Endothelial cell of umbilical vein (primary cell): ENCODE measurements around the gene SYNGAP1. TPM values are rescaled to one million over a fixed set of nuclear protein-coding genes. Genes with fewer than 3 reads are reported as not detected.

Experiments
- BruUV-seq: library from RNA; stranded (reverse); fragments of 400-500 nt; replicated peaks from 2 replicates; lab custom pipeline; 2021; lab: Mats Ljungman, UMichigan
- CTCF ChIA-PET: fragments of 300-600, 350-600 bp; sonication (Branson Sonifier 250); formaldehyde crosslinking; loops from one replicate; lab custom pipeline; 2021; ENCODE audit warnings: antibody characterized with exemption, inconsistent platforms; lab: Charles Lee
- POLR2A ChIA-PET: fragments of 300-600, 350-600 bp; sonication (Branson Sonifier 250); formaldehyde crosslinking; loops from one replicate; lab custom pipeline; 2021; ENCODE audit warnings: antibody characterized with exemption, inconsistent platforms; lab: Charles Lee
- DNase-seq: peaks from one replicate; pipeline ENCODE4 v3.0.0-alpha.2; 2011; ENCODE audit warnings: low read depth, low spot score
- FAIRE-seq: peaks from 2 replicates; lab custom pipeline; 2011; peaks lifted over from hg19 to GRCh38; lab: Jason Lieb, UNC
- H2AFZ ChIP-seq: 2 replicates; pipeline ENCODE4 v1.6.0; 2012; ENCODE audit warnings: low read depth, low read length, control low read depth, inconsistent platforms
- H3K27ac ChIP-seq: 2 replicates; pipeline ENCODE4 v1.5.1; 2011; ENCODE audit warnings: low read depth, mild to moderate bottlenecking, control low read depth, low read length, moderate library complexity; ENCODE audit not compliant: insufficient read depth
- H3K27me3 ChIP-seq, 2 experiments: 2 replicates each; pipeline versions ENCODE4 v1.6.0 to v1.6.1; 2011; ENCODE audit warnings: low read length in 2 of 2, mixed read lengths in 1 of 2; ENCODE audit not compliant: control insufficient read depth in 2 of 2, insufficient read depth in 2 of 2
- H3K36me3 ChIP-seq, 2 experiments: 2 replicates in 1 of 2; 3 replicates in 1 of 2; pipeline ENCODE4 v1.5.1; 2011; ENCODE audit warnings: low read length in 2 of 2, mild to moderate bottlenecking in 1 of 2, moderate library complexity in 1 of 2; ENCODE audit not compliant: control insufficient read depth in 2 of 2, insufficient read depth in 2 of 2; ENCODE audit errors: extremely low read depth in 1 of 2
- H3K4me1 ChIP-seq: 3 replicates; pipeline ENCODE4 v1.5.1; 2011; ENCODE audit warnings: mild to moderate bottlenecking, low read length; ENCODE audit not compliant: control insufficient read depth, insufficient read depth; ENCODE audit errors: extremely low read depth
- H3K4me2 ChIP-seq: 2 replicates; pipeline ENCODE4 v1.6.1; 2011; ENCODE audit warnings: low read length, control low read depth, mixed read lengths; ENCODE audit not compliant: insufficient read depth
- H3K4me3 ChIP-seq, 3 experiments: fragments of 200-600 bp in 1 of 3; sonication (generic), shearing (Covaris generic) in 1 of 3; replicated peaks in 1 of 3; 2 replicates each; pipeline ENCODE4 v1.5.1; 2011 to 2016; ENCODE audit warnings: control low read depth in 3 of 3, low read length in 3 of 3, mild to moderate bottlenecking in 2 of 3, inconsistent platforms in 1 of 3, low read depth in 1 of 3, moderate library complexity in 1 of 3; ENCODE audit not compliant: insufficient read depth in 1 of 3
- H3K79me2 ChIP-seq: 2 replicates; pipeline ENCODE4 v1.6.0; 2012; ENCODE audit warnings: low read length, inconsistent platforms; ENCODE audit not compliant: control insufficient read depth, insufficient read depth
- H3K9ac ChIP-seq: replicated peaks from 2 replicates; pipeline ENCODE3; 2011; ENCODE audit warnings: low read length, control low read depth; ENCODE audit not compliant: insufficient read depth; ENCODE audit errors: extremely low read depth
- H3K9me1 ChIP-seq: replicated peaks from 3 replicates; pipeline ENCODE4 v1.6.0; 2011; ENCODE audit warnings: mild to moderate bottlenecking, low read length; ENCODE audit not compliant: control insufficient read depth, insufficient read depth; ENCODE audit errors: extremely low read depth
- H3K9me3 ChIP-seq: replicated peaks from 2 replicates; pipeline ENCODE4 v1.5.1; 2012; ENCODE audit warnings: low read length, inconsistent platforms; ENCODE audit not compliant: control insufficient read depth, insufficient read depth
- H4K20me1 ChIP-seq: replicated peaks from 2 replicates; pipeline ENCODE3; 2011; ENCODE audit warnings: mild to moderate bottlenecking, low read length; ENCODE audit not compliant: control insufficient read depth, insufficient read depth; ENCODE audit errors: extremely low read depth
- CTCF ChIP-seq, 2 donors: IDR thresholded peaks; 1 replicate in 1 of 2; 2 replicates in 1 of 2; pipeline ENCODE4 v1.5.1; 2011; ENCODE audit warnings: low read length in 2 of 2, mild to moderate bottlenecking in 2 of 2, moderate library complexity in 2 of 2, control low read depth in 1 of 2, inconsistent platforms in 1 of 2, low read depth in 1 of 2; ENCODE audit not compliant: insufficient read depth in 1 of 2; ENCODE audit errors: extremely low read depth in 1 of 2
- FOS ChIP-seq: IDR thresholded peaks from 2 replicates; pipeline ENCODE4 v1.6.1; 2011; ENCODE audit warnings: mild to moderate bottlenecking, low read length, moderate library complexity, borderline replicate concordance; ENCODE audit not compliant: insufficient read depth
- GATA2 ChIP-seq: IDR thresholded peaks from 2 replicates; pipeline ENCODE4 v1.7.0; 2011; ENCODE audit warnings: low read depth, mild to moderate bottlenecking, moderate library complexity, mixed read lengths, low read length; ENCODE audit not compliant: insufficient read length, insufficient read depth
- MAX ChIP-seq: IDR thresholded peaks from 2 replicates; pipeline ENCODE4 v1.6.1; 2011; ENCODE audit not compliant: insufficient read depth, insufficient read length
- MYC ChIP-seq: IDR thresholded peaks from one replicate; pipeline ENCODE4 v1.6.1; 2011; ENCODE audit warnings: mild to moderate bottlenecking, low read depth, low read length
- POLR2A ChIP-seq: IDR thresholded peaks from 2 replicates; pipeline ENCODE4 v1.6.1; 2012; ENCODE audit warnings: low read depth, mild to moderate bottlenecking, control low read depth, low read length
- POLR2AphosphoS5 ChIP-seq: IDR thresholded peaks from 2 replicates; pipeline ENCODE4 v1.6.1; 2012; ENCODE audit warnings: low read depth, mild to moderate bottlenecking, control low read depth, low read length, moderate library complexity; ENCODE audit not compliant: insufficient read depth
- dilution Hi-C: fragments of 300-500 bp; cut with MboI; formaldehyde crosslinking; loops from one replicate; pipeline ENCODE4 v1.15.0; 2019; ENCODE audit warnings: low sequenced_read_pairs; ENCODE audit not compliant: extremely low pct_ligation_motif_present
- intact Hi-C: fragments of 100-400 bp; cut with micrococcal nuclease; formaldehyde crosslinking; loops from one replicate; pipeline ENCODE4 v1.10.0; 2022
- polyA plus RNA-seq, 4 experiments: library from polyadenylated mRNA; depleted of rRNA in 3 of 4; stranded (reverse) in 3 of 4; unstranded in 1 of 4; fragments of >200 nt; gene quantifications; 2 replicates each; pipeline versions ENCODE4 v1.2.1 to v1.2.3, GENCODE V29; 2011 to 2012; ENCODE audit warnings: missing spikeins in 1 of 4
- total RNA-seq: library from RNA; stranded (reverse); gene quantifications from 2 replicates; pipeline ENCODE4 v1.2.3, GENCODE V29; 2021

Gene SYNGAP1
- total and polyA plus RNA-seq, 2 donors (not counting 3 experiments of a cell fraction or from before 2014, with no cell fraction given): 7.3 to 15.1 TPM

- Histone ChIP-seq H3K9me3 (no peaks in the 10 kb centered on the region), H3K4me1 (peaks cover 26% of the 10 kb centered on the region), H3K79me2 (peaks cover 41% of the 10 kb centered on the region), H3K27ac (peak overlapping the region; percentile 57), H3K4me2 (peak overlapping the region; percentile 43), H3K36me3 (no peaks in the 10 kb centered on the region), H3K4me3 (peak overlapping the region in 1 of 3 experiments; percentile 25), H4K20me1 (no peaks in the 10 kb centered on the region), H3K9ac (peak overlapping the region; percentile 24), H2AFZ (peak overlapping the region; percentile 91), H3K27me3 (no peaks in the 10 kb centered on the region), H3K9me1 (no peaks in the 10 kb centered on the region)
- ChIA-PET CTCF (interaction anchor here (0.7 to 1.7 kb wide), 5 partner anchors 32 to 189 kb away, joined by 3 to 15 read pairs (median 4); partner anchors contain the start of genes BAK1 and ZBTB9), POLR2A (no interaction called here)
- FAIRE-seq: no peak
- BruUV-seq: no TSS peak
- dilution Hi-C loops: no loop called here
- TF ChIP-seq MAX (no peak), POLR2AphosphoS5 (no peak), GATA2 (no peak)
- no peak for DNase-seq
- intact Hi-C loops: loop anchor here (1.0 to 5.0 kb wide), 5 partner anchors 19 to 101 kb away; partner anchors contain the start of gene ZBTB9
These were observed 29.0 kb upstream of the SYNGAP1 start for GRCh38 chr6:33390767-33391277.

- H3K9ac ChIP-seq: peak within 1 kb of the TSS; percentile 55
- intact Hi-C loops: loop anchor here (1.0 to 5.0 kb wide), 5 partner anchors 19 to 101 kb away; partner anchors contain the start of gene ZBTB9
- no peaks in the 10 kb centered on the region for H3K27me3 ChIP-seq
- no peaks in the 10 kb centered on the region for H3K9me1 ChIP-seq
- peak within 1 kb of the TSS; percentile 57 for H3K27ac ChIP-seq
- H3K4me2 ChIP-seq: peak within 1 kb of the TSS; percentile 64
- peaks cover 0 to 2% of the 10 kb centered on the region in 2 experiments for H3K36me3 ChIP-seq
- peaks cover 47% of the 10 kb centered on the region for H3K79me2 ChIP-seq
- BruUV-seq: TSS peak; percentile 55
- H4K20me1 ChIP-seq: no peaks in the 10 kb centered on the region
- no peaks in the 10 kb centered on the region for H3K9me3 ChIP-seq
- CTCF ChIA-PET: interaction anchor here (0.7 to 2.0 kb wide), 6 partner anchors 16 to 188 kb away, joined by 3 to 15 read pairs (median 4); partner anchors contain the start of genes BAK1 and ZBTB9
- TF ChIP-seq MYC (no peak), GATA2 (no peak), POLR2AphosphoS5 (no peak), FOS (no peak), CTCF (IDR thresholded peaks at IDR 0.05; ENCODE audit: extremely low read depth in 1 of 2, insufficient read depth in 1 of 2, low read depth in 1 of 2, low read length in 2 of 2) (peak; percentile 98 to 99), MAX (peak; percentile 74), POLR2A (peak; percentile 28)
- H3K4me1 ChIP-seq: peaks cover 26% of the 10 kb centered on the region
- peak; percentile 99 for FAIRE-seq
- POLR2A ChIA-PET: no interaction called here
- dilution Hi-C loops: no loop called here
- H2AFZ ChIP-seq: peak within 1 kb of the TSS; percentile 91
- DNase-seq: peak; percentile 100
- peak within 1 kb of the TSS; percentile 73 to 85 (median 84) for H3K4me3 ChIP-seq
These were observed 28.5 kb upstream of the SYNGAP1 start, which contains the start of gene KIFC1 for GRCh38 chr6:33391278-33391921. TSS of gene KIFC1 (plus strand) at chr6:33391823. CDS start at chr6:33391986, 163 bp downstream.
